Pancreas (tissue), 10 donors: ENCODE results near the gene ABHD4. TPM values are rescaled to one million over a fixed set of nuclear protein-coding genes. Genes with fewer than 3 reads are reported as not detected.

ENCODE experiments used
- ATAC-seq, 4 donors: fragments of 200-7000 bp; cut with Tn5 transposase; one replicate each; pipeline versions ENCODE4 v1.8.0 to v1.9.1; 2020; ENCODE audit warnings: mild to moderate bottlenecking in 4 of 4, moderate library complexity in 4 of 4
- DNase-seq, 6 donors: peaks; one replicate each; pipeline ENCODE4 v3.0.0-alpha.2; 2020
- FAIRE-seq: peaks from 2 replicates; lab custom pipeline; 2012; peaks lifted over from hg19 to GRCh38; lab: Jason Lieb, UNC
- H3K27ac ChIP-seq, 4 donors: fragments of 200-600 bp; sonication (generic); 1 replicate in 3 of 4; 2 replicates in 1 of 4; pipeline versions ENCODE4 v1.5.0 to v1.8.0; 2020
- H3K27me3 ChIP-seq, 4 donors: fragments of 200-600 bp; one replicate each; pipeline ENCODE4 v1.8.0; 2021
- H3K36me3 ChIP-seq, 3 donors: fragments of 200-600 bp; sonication (generic) in 1 of 3; one replicate each; pipeline versions ENCODE4 v1.5.0 to v1.8.0; 2020 to 2021
- H3K4me1 ChIP-seq, 3 donors: fragments of 200-600 bp; one replicate each; pipeline ENCODE4 v1.8.0; 2021
- H3K4me3 ChIP-seq, 4 donors: fragments of 200-600 bp; sonication (generic) in 2 of 4; one replicate each; pipeline versions ENCODE4 v1.5.0 to v1.8.0; 2020 to 2021
- H3K9me3 ChIP-seq, 4 donors: fragments of 200-600 bp; one replicate each; pipeline ENCODE4 v1.8.0; 2021
- CTCF ChIP-seq, 4 donors: fragments of 200-600 bp; sonication (generic) in 3 of 4; IDR thresholded peaks; one replicate each; pipeline versions ENCODE4 v1.5.0 to v1.8.0; 2021; ENCODE audit warnings: antibody characterized with exemption in 4 of 4
- WGBS, 2 donors: extraction: QIAGEN DNeasy Blood & Tissue Kit; methylation state at CpG; one replicate each; pipeline ENCODE4 v1.1.7; 2013; 5-methylcytosine and 5-hydroxymethylcytosine counted together
- intact Hi-C, 3 donors: fragments of 100-400 bp; cut with DNase I; formaldehyde crosslinking; loops; one replicate each; pipeline versions ENCODE4 v1.11.1 to v1.14.2; 2022
- polyA plus RNA-seq, 2 donors: library from polyadenylated mRNA; stranded (reverse); fragments of 200-250 nt; gene quantifications; one replicate each; pipeline ENCODE4 v1.2.3, GENCODE V29; 2013
- total RNA-seq, 6 donors: library from RNA; stranded (reverse); fragmentation: NEBNext Ultra II Directional in 4 of 6; extraction: Animal tissue kit (Norgen Biotek cat#: 25700) in 4 of 6; gene quantifications; one replicate each; pipeline versions ENCODE4 v1.2.1 to v1.2.4, GENCODE V29; 2021 to 2023
- donor health status: healthy with polysubstance abuse.
- donor health status: DM: no; HTN: no; CAD: no; lungs with moderate emphysema.
- donor health status: DM: no; HTN: no; CAD: no.
- donor health status: control.
- donor health status: control.
- donor health status: Bipolar disorder and iron deficiency.
- donor health status: DM: yes; HTN: yes; CAD: no.
- donor health status: DM: no; HTN: no; CAD: no.
- donor health status: DM: no; HTN: no; CAD: no.
- donor health status: DM: yes; HTN: yes; CAD: no.

ABHD4 gene
- total and polyA plus RNA-seq, 8 donors, result 7.6 to 25.9 (median 11.8) TPM

GRCh38 chr14:22555384-22556011 is 42.6 kb upstream of the ABHD4 start:
- H3K27ac ChIP-seq, result no peak overlapping the region
- peaks cover 7 to 34% (median 27%) of the 10 kb centered on the region in 3 donors for H3K4me1 ChIP-seq
- DNase-seq, result no peak
- no peaks in the 10 kb centered on the region for H3K9me3 ChIP-seq
- no peaks in the 10 kb centered on the region for H3K36me3 ChIP-seq
- TF ChIP-seq CTCF (IDR thresholded peaks at IDR 0.05), result no peak
- H3K27me3 ChIP-seq, result no peaks in the 10 kb centered on the region
- no peak overlapping the region for H3K4me3 ChIP-seq
- intact Hi-C loops, result loop anchor here in 2 of 3 donors (10.0 kb wide), 2 partner anchors 99 to 299 kb away; no protein-coding TSS in a partner anchor
- WGBS, 2 donors, result 73 to 77% methylated on average over 4 of the region's 4 CpGs
- FAIRE-seq, result no peak
- ATAC-seq, result no peak

- FAIRE-seq, result no peak
These were observed 41.8 kb upstream of the ABHD4 start for GRCh38 chr14:22556021-22556989.

GRCh38 chr14:22556990-22557623 is 41.0 kb upstream of the ABHD4 start:
- H3K4me1 ChIP-seq, result peaks cover 19 to 48% (median 41%) of the 10 kb centered on the region in 3 donors
- H3K27ac ChIP-seq, result peak overlapping the region in 2 of 4 donors; percentile 87 to 90
- peak; percentile 80 to 89 (median 86) for ATAC-seq
- H3K9me3 ChIP-seq, result no peaks in the 10 kb centered on the region
- intact Hi-C loops, result loop anchor here in 2 of 3 donors (10.0 kb wide), 2 partner anchors 98 to 298 kb away; no protein-coding TSS in a partner anchor
- WGBS, 2 donors, result 4% methylated on average over 28 of the region's 28 CpGs
- DNase-seq, result peak; percentile 74 to 99 (median 89)
- H3K4me3 ChIP-seq, result peak overlapping the region in 2 of 4 donors; percentile 10 to 30
- peak; percentile 94 to 99 (median 96) for TF ChIP-seq CTCF (IDR thresholded peaks at IDR 0.05)
- no peaks in the 10 kb centered on the region for H3K27me3 ChIP-seq
- no peak for FAIRE-seq
- no peaks in the 10 kb centered on the region for H3K36me3 ChIP-seq

More at GRCh38 chr14:22556021-22556989, 41.8 kb upstream of the ABHD4 start:
- Histone ChIP-seq H3K36me3 (no peaks in the 10 kb centered on the region), H3K27me3 (no peaks in the 10 kb centered on the region), H3K4me1 (peaks cover 12 to 40% (median 33%) of the 10 kb centered on the region in 3 donors), H3K9me3 (no peaks in the 10 kb centered on the region), H3K4me3 (no peak overlapping the region), H3K27ac (peak overlapping the region in 1 of 4 donors; percentile 90)
- intact Hi-C loops, result loop anchor here in 2 of 3 donors (10.0 kb wide), 2 partner anchors 98 to 298 kb away; no protein-coding TSS in a partner anchor
- ATAC-seq (peak in 1 of 4 donors; percentile 2), DNase-seq (peak in 2 of 6 donors; percentile 47 to 69)
- 45 to 57% methylated on average over 28 of the region's 28 CpGs for WGBS, 2 donors
- TF ChIP-seq CTCF (IDR thresholded peaks at IDR 0.05), result no peak

GRCh38 chr14:22557846-22558220 is 40.3 kb upstream of the ABHD4 start:
- H3K4me1 ChIP-seq, result peaks cover 26 to 55% (median 48%) of the 10 kb centered on the region in 3 donors
- FAIRE-seq, result no peak
- intact Hi-C loops, result loop anchor here in 2 of 3 donors (10.0 kb wide), 2 partner anchors 97 to 297 kb away; no protein-coding TSS in a partner anchor
- no peaks in the 10 kb centered on the region for H3K27me3 ChIP-seq
- ATAC-seq, result peak in 2 of 4 donors; percentile 4 to 16
- no peak overlapping the region for H3K4me3 ChIP-seq
- H3K9me3 ChIP-seq, result no peaks in the 10 kb centered on the region
- no peak for DNase-seq
- H3K27ac ChIP-seq, result peak overlapping the region; percentile 24 to 90 (median 76)
- H3K36me3 ChIP-seq, result no peaks in the 10 kb centered on the region
- TF ChIP-seq CTCF (IDR thresholded peaks at IDR 0.05), result no peak
- 33 to 50% methylated on average over 1 of the region's 1 CpG for WGBS, 2 donors
